SK-MEL-5 (cell line): ENCODE results near the gene NCAPH2. TPM values are rescaled to one million over a fixed set of nuclear protein-coding genes. Genes with fewer than 3 reads are reported as not detected.
"Not testable (repeated sequence)": the region's sequence is repeated elsewhere in the genome, so short reads cannot be mapped to it uniquely, and the experiment has no call there.

Experiments used
- DNase-seq: peaks from one replicate; pipeline ENCODE4 v3.0.0-alpha.2; 2016; ENCODE audit warnings: low read depth, low spot score
- in situ Hi-C: cut with HindIII; loops from 2 replicates; pipeline ENCODE4 v1.10.0; 2016; ENCODE audit warnings: low sequenced_read_pairs, high pct_unique_total_duplicates, low pct_unique_long_range_greater_than_20kb
- total RNA-seq: library from RNA; depleted of rRNA; stranded (reverse); fragments of >200 nt; shearing (Covaris generic); gene quantifications from 2 replicates; pipeline ENCODE4 v1.2.3, GENCODE V29; 2014

Gene NCAPH2
- total RNA-seq, 1 experiment from 2014 or later = 51.5 TPM

- no peak for DNase-seq
- in situ Hi-C loops = no loop called here
Measured at GRCh38 chr22:50505776-50506610, 2.0 kb upstream of the NCAPH2 start.

GRCh38 chr22:50506611-50507420 lies 1.2 kb upstream of the NCAPH2 start:
- in situ Hi-C loops = no loop called here
- no peak for DNase-seq

GRCh38 chr22:50507421-50507990 lies 518 bp upstream of the NCAPH2 start, which contains the start of gene LMF2:
LMF2 (minus strand) TSS chr22:50507702; CDS start chr22:50507675, 27 bp downstream.
- DNase-seq = no peak

GRCh38 chr22:50508897-50509296 lies 873 bp downstream of the NCAPH2 start:
- DNase-seq = no peak
- in situ Hi-C loops = no loop called here

More at GRCh38 chr22:50507421-50507990, 518 bp upstream of the NCAPH2 start, which contains the start of gene LMF2:
- in situ Hi-C loops = no loop called here

- DNase-seq = no peak
Measured at GRCh38 chr22:50513175-50513574, 5.2 kb downstream of the NCAPH2 start.

GRCh38 chr22:50516068-50516467 lies 8.0 kb downstream of the NCAPH2 start:
- in situ Hi-C loops = no loop called here
- DNase-seq = no peak

More at GRCh38 chr22:50513175-50513574, 5.2 kb downstream of the NCAPH2 start:
- in situ Hi-C loops = no loop called here

- in situ Hi-C loops = no loop called here
- no peak for DNase-seq
Measured at GRCh38 chr22:50516891-50517290, 8.9 kb downstream of the NCAPH2 start.

- in situ Hi-C loops = no loop called here
- DNase-seq = no peak
Measured at GRCh38 chr22:50517495-50518260, 9.7 kb downstream of the NCAPH2 start.

GRCh38 chr22:50518606-50519005 lies 10.6 kb downstream of the NCAPH2 start:
- in situ Hi-C loops = no loop called here
- no peak for DNase-seq

GRCh38 chr22:50519151-50519550 lies 11.1 kb downstream of the NCAPH2 start:
- in situ Hi-C loops = no loop called here

GRCh38 chr22:50520184-50520583 lies 12.2 kb downstream of the NCAPH2 start:
- DNase-seq, in situ Hi-C loops: not testable (repeated sequence)

More at GRCh38 chr22:50519151-50519550, 11.1 kb downstream of the NCAPH2 start:
- DNase-seq = no peak

- in situ Hi-C loops = no loop called here
- no peak for DNase-seq
Measured at GRCh38 chr22:50520826-50521453, 12.9 kb downstream of the NCAPH2 start.

- in situ Hi-C loops = no loop called here
- no peak for DNase-seq
Measured at GRCh38 chr22:50521710-50522109, 13.7 kb downstream of the NCAPH2 start.

GRCh38 chr22:50522208-50522805 lies 14.3 kb downstream of the NCAPH2 start:
- in situ Hi-C loops = no loop called here
- no peak for DNase-seq

GRCh38 chr22:50522806-50523438 lies 14.9 kb downstream of the NCAPH2 start:
- in situ Hi-C loops = no loop called here
- DNase-seq = no peak

GRCh38 chr22:50523458-50523805 lies 15.4 kb downstream of the NCAPH2 start:
- DNase-seq = no peak
- in situ Hi-C loops = no loop called here
